ENCODE data around the gene ATP11A.
"Not testable (repeated sequence)": the region's sequence is repeated elsewhere in the genome, so short reads cannot be mapped to it uniquely, and the experiment has no call there.

Gene ATP11A

GRCh38 chr13:112692586-112692985 is 2.7 kb downstream of the ATP11A start:
- DNase-seq (ENCODE audit: low read depth): no peak

DNA sequence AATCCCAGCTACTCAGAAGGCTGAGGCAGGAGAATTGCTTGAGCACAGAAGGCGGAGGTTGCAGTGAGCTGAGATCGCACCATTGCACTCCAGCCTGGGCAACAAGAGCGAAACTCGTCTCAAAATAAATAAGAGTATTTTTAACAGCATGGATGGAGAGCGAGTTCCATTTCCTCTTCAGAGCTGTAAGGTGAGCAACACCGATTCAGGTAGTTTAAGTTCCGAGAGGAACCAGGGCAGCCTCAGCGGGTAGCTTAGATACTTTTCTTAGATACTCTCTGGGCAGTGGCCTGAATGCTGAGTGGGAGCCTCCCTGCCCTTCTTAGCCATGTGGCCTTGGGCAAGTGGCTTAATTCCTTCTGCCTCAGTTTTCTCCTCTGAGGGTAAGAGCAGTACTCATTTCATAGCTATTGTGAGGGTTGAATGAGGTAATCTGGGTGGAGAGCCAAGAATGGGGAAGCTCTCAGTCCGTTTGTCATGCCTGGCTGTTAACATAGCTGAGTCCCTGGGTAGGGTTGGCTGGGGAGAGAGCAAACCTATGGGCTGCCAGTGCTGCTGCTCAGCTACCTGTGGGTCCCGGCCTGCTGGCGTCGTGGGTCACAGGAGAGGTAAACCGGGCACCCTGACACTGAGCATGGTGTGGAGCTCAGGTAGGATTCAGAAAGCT is 4.1 kb downstream of the ATP11A start:
- DNase-seq (ENCODE audit: low read depth): no peak

DNA sequence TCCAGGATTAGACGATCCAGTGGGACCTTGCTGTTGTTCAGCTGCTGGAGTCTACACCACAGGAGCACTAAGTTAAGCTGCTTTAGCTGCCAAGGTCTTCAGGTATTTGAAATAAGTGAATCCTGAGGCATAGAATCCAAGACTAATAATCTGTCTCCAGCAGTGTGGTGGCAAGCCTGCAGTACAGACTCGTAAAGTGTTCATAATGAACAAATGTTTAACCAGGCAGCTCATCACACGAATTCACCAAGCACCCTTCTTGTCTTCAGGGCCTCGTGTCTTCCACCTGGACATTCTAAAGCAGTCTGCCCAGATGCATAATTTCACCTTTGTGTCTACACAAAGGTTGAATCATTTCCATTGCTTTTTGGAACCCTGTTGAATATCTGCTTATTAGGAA is 5.3 kb downstream of the ATP11A start:
- DNase-seq (ENCODE audit: low read depth): no peak

GRCh38 chr13:112696001-112696868 is 6.4 kb downstream of the ATP11A start:
- DNase-seq (ENCODE audit: low read depth): no peak

DNA sequence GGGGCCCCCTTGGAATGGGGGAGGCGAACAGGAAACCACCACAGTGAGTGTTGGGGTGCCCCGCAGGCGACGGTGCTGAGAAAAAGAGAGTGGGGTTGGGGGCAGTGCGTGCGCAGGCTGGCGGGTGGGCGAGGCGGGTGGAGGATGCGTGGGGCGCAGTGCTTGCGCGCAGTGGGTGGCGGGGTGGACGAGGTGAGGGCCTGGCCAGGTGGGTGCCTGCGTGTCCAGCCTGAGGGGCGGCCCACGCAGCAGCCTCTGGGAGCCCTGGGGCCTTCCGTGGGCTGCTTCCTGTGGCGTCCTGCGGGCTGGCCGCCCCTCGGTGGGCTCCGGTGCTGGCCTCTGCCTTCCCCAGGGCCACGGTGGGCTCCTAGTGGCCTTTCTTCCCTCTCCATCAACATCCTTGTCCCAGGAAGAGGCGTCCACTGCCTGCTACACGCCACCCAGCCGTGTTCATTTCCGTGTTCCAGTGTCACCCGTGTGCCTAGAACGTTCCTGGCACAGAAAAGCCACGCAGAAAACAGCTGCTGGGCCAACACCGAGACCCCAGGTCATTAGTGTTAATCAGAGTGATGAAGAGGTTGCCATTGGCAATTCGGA is 7.1 kb downstream of the ATP11A start:
- no peak for DNase-seq (ENCODE audit: low read depth)

- no peak for DNase-seq (ENCODE audit: low read depth)
Measured at GRCh38 chr13:112697756-112698655, 8.2 kb downstream of the ATP11A start.

GRCh38 chr13:112699322-112699918 is 9.6 kb downstream of the ATP11A start:
- no peak for DNase-seq (ENCODE audit: low read depth)

- no peak for DNase-seq (ENCODE audit: low read depth)
Measured at GRCh38 chr13:112700291-112701060, 10.6 kb downstream of the ATP11A start.

GRCh38 chr13:112702341-112702985 is 12.6 kb downstream of the ATP11A start:
- no peak for DNase-seq (ENCODE audit: low read depth)

GRCh38 chr13:112702986-112703379 is 13.1 kb downstream of the ATP11A start:
- no peak for DNase-seq (ENCODE audit: low read depth)

GRCh38 chr13:112703449-112704284 is 13.8 kb downstream of the ATP11A start:
- no peak for DNase-seq (ENCODE audit: low read depth)

- DNase-seq (ENCODE audit: low read depth): no peak
Measured at GRCh38 chr13:112704308-112705145, 14.7 kb downstream of the ATP11A start.

DNA sequence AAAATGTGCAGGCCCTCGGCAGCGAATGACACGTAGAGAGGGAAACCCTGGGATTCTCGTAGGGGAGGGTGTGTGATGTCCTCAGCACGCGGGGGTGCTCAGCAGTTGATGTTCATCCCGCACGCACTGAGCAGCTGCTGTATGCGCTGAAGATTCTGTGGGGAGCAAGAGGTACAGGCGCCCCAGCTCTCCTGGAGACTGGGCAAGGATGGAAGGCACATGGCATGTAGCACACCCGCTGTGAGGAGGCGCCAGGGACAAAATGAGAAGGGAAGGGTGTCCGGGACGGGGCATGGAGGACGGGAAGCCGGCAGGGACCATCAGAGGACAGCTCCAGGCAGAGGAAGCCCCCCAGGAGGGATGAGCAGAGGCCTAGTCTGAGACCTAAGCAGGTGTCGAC is 15.4 kb downstream of the ATP11A start:
- DNase-seq (ENCODE audit: low read depth): no peak

- DNase-seq (ENCODE audit: low read depth): no peak
Measured at GRCh38 chr13:112706171-112706570, 16.3 kb downstream of the ATP11A start.

GRCh38 chr13:112708560-112709240 is 18.9 kb downstream of the ATP11A start:
- no peak for DNase-seq (ENCODE audit: low read depth)

- not testable (repeated sequence) for DNase-seq (ENCODE audit: low read depth)
Measured at GRCh38 chr13:112709316-112709715, 19.5 kb downstream of the ATP11A start.

DNA sequence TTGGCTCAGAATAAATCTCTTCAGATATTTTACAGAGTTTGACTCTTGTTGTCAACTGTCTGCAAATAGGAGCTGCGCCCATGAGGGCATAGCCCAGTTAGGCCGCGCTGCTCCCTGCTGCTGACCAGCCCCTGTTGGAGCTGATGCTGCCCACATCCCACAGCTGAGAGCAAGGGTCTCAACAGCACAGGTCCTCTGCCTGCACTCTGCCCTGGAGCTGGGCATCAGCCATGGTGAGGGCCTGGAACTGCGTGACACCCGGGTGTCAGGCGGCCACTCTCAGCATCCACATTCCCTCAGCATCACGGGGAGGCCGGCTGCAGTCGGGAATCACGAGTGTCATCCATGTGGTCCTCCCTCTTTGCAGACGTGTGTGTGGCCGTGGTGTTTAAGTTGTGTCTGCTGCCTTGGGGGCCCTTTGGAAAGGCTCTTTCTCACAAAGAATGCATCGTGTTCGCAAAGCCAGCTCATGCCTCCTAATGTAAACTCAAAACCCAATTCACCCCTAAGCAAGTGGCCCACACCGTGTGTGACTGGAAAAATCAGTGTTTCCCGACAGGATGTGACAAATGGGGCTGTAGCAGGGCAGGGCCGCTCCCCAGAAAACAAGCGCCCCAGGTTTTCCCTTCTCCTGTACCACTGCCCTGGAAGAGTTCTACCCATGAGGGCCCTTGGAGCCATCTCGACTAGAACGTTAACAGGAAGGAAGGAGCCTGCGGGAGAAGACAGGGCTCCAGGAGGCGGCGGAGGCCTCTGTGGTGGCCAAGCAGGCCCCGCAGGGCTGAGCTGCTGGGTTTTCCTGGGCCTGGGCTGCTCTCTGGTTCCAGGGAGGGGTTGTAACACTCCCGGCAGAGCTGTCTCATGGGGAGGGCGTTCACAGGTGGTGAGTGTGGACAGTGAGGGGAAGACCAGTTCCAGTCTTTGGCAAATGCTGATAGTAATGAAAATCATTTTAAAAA is 20.3 kb downstream of the ATP11A start:
- DNase-seq (ENCODE audit: low read depth): no peak

Measured in stimulated activated CD8-positive, alpha-beta memory T cell treated with anti-CD3 and anti-CD28 coated beads, Interleukin-4, amount 100 ng/mL, for 24 hours (primary cell).